ENCODE measurements around the gene PTGFR.

Gene PTGFR, protein sequence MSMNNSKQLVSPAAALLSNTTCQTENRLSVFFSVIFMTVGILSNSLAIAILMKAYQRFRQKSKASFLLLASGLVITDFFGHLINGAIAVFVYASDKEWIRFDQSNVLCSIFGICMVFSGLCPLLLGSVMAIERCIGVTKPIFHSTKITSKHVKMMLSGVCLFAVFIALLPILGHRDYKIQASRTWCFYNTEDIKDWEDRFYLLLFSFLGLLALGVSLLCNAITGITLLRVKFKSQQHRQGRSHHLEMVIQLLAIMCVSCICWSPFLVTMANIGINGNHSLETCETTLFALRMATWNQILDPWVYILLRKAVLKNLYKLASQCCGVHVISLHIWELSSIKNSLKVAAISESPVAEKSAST

DNA sequence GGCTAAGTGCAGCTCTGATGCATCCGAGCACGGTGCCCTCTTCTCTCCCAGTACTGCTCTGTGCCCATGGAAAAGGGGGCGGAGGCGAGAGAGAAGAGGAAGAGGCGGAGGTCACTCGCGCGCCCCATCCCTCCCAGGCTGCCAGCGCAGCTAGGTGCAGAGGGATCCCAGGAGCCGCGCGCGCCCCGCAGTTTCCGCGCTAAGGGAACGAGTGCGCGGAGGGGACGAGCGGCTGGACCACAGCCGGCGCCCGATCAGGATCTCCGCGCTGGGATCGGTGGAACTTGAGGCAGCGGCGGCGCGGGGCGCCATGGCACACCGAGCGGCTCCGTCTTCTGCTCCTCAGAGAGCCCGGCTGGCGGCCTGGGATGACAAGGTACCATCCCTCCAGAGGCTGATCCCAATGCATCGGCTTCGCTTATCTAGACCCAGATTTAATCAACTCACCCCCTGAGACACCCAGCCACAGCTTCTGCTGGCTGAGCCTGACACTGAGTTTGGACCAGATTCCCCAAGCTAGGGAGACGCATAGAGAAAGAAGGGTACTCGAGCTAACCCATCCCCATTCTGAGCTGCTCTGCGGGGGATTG lies at the start of gene PTGFR:
PTGFR (plus strand) TSS at position 114 of the 590 bp plus-strand sequence. CDS start 1,770 bp downstream, outside the sequence.
- TF ChIP-seq, protein P1, sequence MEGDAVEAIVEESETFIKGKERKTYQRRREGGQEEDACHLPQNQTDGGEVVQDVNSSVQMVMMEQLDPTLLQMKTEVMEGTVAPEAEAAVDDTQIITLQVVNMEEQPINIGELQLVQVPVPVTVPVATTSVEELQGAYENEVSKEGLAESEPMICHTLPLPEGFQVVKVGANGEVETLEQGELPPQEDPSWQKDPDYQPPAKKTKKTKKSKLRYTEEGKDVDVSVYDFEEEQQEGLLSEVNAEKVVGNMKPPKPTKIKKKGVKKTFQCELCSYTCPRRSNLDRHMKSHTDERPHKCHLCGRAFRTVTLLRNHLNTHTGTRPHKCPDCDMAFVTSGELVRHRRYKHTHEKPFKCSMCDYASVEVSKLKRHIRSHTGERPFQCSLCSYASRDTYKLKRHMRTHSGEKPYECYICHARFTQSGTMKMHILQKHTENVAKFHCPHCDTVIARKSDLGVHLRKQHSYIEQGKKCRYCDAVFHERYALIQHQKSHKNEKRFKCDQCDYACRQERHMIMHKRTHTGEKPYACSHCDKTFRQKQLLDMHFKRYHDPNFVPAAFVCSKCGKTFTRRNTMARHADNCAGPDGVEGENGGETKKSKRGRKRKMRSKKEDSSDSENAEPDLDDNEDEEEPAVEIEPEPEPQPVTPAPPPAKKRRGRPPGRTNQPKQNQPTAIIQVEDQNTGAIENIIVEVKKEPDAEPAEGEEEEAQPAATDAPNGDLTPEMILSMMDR (conservative IDR thresholded peaks at IDR 0.05; ENCODE audit: low read depth, low read length): no peak
- peak; percentile 21 for DNase-seq (ENCODE audit: low read depth)
- peak within 1 kb of the TSS; percentile 58 for H3K4me3 ChIP-seq (ENCODE audit: low read depth, low read length)

DNA sequence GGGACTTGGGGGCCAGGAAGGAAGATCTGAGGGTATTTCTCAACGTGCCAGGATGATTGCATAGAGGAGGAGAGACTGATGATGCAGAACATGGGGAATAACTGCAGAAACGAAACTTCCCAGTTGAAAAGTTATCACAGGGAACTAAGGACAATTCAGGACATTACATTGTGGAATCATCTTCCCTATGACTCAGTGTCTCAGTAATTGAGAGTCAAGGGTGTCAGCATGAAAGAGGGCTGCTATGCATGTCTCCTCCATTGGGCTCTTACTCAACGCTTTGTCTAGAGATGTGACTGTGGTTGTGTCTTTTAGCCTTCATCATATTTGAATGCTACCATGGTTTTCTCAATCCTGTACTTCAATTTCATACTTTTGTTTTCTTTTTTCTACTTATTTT lies 48.9 kb upstream of the PTGFR start:
- DNase-seq (ENCODE audit: low read depth): no peak
- TF ChIP-seq, protein P1 (conservative IDR thresholded peaks at IDR 0.05; ENCODE audit: low read depth, low read length): no peak
- H3K4me3 ChIP-seq (ENCODE audit: low read depth, low read length): no peak overlapping the region

DNA sequence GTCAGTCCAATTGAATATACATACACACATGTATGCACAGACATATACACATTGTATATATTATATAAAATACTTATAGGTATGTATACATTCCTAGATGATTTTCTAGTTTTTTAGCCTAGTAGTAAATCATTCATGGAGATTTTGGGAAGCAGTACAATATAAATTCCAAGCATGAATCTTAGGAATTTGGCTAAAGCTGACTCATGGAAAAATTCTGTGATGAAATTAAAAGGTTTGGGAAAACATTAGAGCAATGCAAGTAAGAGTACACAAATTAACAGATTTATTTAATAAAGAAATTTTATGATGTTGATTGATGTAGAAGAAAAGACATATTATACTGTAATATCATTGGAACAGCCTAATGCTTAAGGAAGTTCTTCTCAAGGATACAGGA lies 43.7 kb upstream of the PTGFR start:
- H3K4me3 ChIP-seq (ENCODE audit: low read depth, low read length): no peak overlapping the region
- no peak for DNase-seq (ENCODE audit: low read depth)
- TF ChIP-seq, protein P1 (conservative IDR thresholded peaks at IDR 0.05; ENCODE audit: low read depth, low read length): no peak

DNA sequence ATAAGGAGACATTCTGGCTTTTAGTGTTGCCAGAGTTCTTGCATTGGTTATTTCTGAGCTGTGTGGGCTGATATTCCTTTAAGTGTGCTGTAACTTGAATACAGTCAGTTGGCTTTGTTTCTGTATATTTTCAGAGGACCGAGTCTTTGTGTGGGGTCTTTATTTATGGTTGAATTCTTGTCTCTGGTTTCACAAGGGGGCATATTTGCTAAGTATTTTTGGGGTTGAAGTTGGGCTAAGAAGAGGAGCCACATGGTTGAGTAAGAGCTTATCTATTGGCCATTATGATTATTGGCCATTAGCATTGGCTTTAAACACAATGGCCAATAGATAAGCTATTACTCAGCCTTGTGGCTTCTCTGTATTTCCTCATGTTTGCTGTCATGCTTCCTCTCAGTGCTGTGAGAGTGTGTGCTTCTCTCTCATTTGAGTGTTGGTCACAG lies 26.3 kb upstream of the PTGFR start:
- no peak overlapping the region for H3K4me3 ChIP-seq (ENCODE audit: low read depth, low read length)
- no peak for DNase-seq (ENCODE audit: low read depth)
- TF ChIP-seq, protein P1 (conservative IDR thresholded peaks at IDR 0.05; ENCODE audit: low read depth, low read length): no peak

DNA sequence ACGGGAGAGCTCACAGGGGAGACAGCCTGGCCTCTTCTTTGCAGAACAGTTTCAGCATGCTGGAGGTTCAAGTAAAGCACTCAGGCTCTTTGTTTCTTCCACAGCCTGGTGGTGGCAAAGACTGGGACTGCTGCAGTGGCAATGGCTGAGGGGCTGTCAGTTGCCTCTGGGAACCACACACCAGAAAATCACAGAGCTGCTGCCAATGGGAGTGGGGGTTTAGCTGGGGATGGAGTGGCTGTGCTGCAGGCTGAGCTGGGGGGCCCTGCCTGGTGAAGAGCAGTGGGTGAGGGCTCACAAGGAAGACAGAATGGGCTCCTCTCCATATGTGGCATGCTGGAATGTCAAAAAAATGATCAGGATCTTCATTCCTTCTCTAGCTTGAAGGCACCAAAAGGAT lies 25.6 kb upstream of the PTGFR start:
- H3K4me3 ChIP-seq (ENCODE audit: low read depth, low read length): no peak overlapping the region
- TF ChIP-seq, protein P1 (conservative IDR thresholded peaks at IDR 0.05; ENCODE audit: low read depth, low read length): no peak
- no peak for DNase-seq (ENCODE audit: low read depth)

DNA sequence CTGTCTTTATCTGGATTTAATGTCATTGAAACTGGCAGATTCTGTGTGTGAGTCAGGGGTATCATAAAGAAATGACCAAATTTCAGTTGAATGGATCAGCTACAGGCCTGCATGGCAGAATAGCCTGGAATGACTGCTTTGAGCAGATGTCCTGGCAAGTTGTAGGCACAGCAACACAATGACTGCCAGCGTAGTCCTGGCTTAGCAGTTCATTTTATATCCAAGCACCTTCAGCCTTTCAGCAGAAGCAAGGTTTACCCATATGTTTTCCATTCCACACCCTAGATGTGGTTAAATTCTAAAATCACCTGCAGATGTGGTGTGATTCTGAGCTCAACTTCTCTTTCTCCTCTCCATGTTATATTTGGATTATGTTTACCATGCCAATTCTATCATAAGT lies 22.3 kb upstream of the PTGFR start:
- DNase-seq (ENCODE audit: low read depth): no peak
- TF ChIP-seq, protein P1 (conservative IDR thresholded peaks at IDR 0.05; ENCODE audit: low read depth, low read length): no peak
- no peak overlapping the region for H3K4me3 ChIP-seq (ENCODE audit: low read depth, low read length)
